Transverse colon (tissue), 4 donors: ENCODE data around the gene SLC38A3.

Source experiments
- CTCF ChIP-seq, 5 experiments: fragments of 200-600 bp in 3 of 5; fragments of 450-650 bp in 2 of 5; sonication (generic) in 3 of 5; IDR thresholded peaks; 1 replicate in 2 of 5; 2 replicates in 3 of 5; pipeline ENCODE4 v1.5.1; 2016 to 2017; ENCODE audit warnings: antibody characterized with exemption in 5 of 5, inconsistent platforms in 3 of 5, mild to moderate bottlenecking in 2 of 5, moderate library complexity in 1 of 5
- POLR2A ChIP-seq: fragments of 450-650 bp; IDR thresholded peaks from one replicate; pipeline ENCODE4 v1.6.1; 2016; ENCODE audit warnings: antibody characterized with exemption, mild to moderate bottlenecking, moderate library complexity
- POLR2AphosphoS5 ChIP-seq, 3 donors: sonication (generic); formaldehyde crosslinking; IDR thresholded peaks; one replicate each; pipeline ENCODE4 v1.6.1; 2016; ENCODE audit warnings: antibody characterized with exemption in 3 of 3

DNA sequence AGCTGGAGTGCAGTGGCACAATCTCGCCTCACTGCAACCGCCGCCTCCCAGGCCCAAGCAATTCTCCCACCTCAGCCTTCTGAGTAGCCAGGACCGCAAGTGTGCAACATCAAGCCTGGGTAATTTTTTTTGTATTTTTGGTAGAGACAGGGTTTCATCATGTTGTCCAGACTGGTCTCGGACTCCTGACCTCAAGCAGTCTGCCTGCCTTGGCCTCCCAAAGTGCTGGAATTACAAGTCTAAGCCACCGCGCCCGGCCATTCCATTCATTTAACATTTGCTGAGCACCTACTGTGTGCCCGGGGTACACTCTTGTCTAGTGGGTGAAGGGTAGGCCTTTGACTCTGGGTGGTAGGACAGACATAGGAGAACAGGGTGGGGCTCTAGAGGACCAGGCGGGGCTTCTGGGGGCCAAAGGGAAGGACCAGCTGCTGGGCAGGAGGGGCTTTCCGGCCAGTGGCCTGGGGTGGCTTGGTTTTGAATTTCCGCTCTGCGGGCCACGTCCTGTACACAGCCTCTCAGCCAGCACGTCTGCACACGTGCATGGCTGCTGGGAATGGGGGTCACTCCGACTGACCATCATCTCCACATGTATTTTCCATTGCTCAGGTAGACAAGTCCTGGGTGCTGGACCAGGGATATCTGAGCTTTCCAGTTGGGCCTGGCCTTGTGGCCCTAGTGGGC is 2.4 kb downstream of the SLC38A3 start:
- TF ChIP-seq POLR2AphosphoS5 (IDR thresholded peaks at IDR 0.05) (no peak), POLR2A (no peak), CTCF (IDR thresholded peaks at IDR 0.05) (no peak)
